Gastrocnemius medialis (tissue), 4 donors: Measurements from ENCODE around the gene SCYL1.
A peak's percentile ranks its signal among the peaks of the same experiment; 100 is the strongest.

ENCODE experiments used
- CTCF ChIP-seq, 5 experiments: fragments of 450-650 bp in 3 of 5; fragments of 200-600 bp in 2 of 5; sonication (generic) in 2 of 5; IDR thresholded peaks in 4 of 5; conservative IDR thresholded peaks in 1 of 5; 1 replicate in 4 of 5; 2 replicates in 1 of 5; pipeline ENCODE4 v1.5.1; 2016 to 2019; ENCODE audit warnings: antibody characterized with exemption in 5 of 5, mild to moderate bottlenecking in 3 of 5, moderate library complexity in 3 of 5
- POLR2A ChIP-seq, 2 donors: fragments of 450-650 bp; IDR thresholded peaks; one replicate each; pipeline ENCODE4 v1.6.1; 2017; ENCODE audit warnings: antibody characterized with exemption in 2 of 2, mild to moderate bottlenecking in 2 of 2, moderate library complexity in 2 of 2

GRCh38 chr11:65478388-65479183 is 46.3 kb upstream of the SCYL1 start:
- peak in 1 of 5 experiments; percentile 10 for TF ChIP-seq CTCF (IDR thresholded peaks at IDR 0.05 in 4 of 5, conservative IDR thresholded peaks at IDR 0.05 in 1 of 5)
- peak in 1 of 2 donors; percentile 44 for TF ChIP-seq POLR2A (IDR thresholded peaks at IDR 0.05)
